ENCODE results near the gene CRTC1.

- no peak for TF ChIP-seq CTCF (IDR thresholded peaks at IDR 0.05)
- TF ChIP-seq POLR2A (IDR thresholded peaks at IDR 0.05), result no peak
These were observed 68.1 kb downstream of the CRTC1 start for GRCh38 chr19:18751571-18751970.
